HL-60 (cell line): ENCODE data around the gene COG2.

Source experiments
- DNase-seq, 2 experiments: peaks; one replicate each; pipeline ENCODE4 v3.0.0-alpha.2; 2010 to 2020; ENCODE audit warnings: low read depth in 1 of 2, low spot score in 1 of 2
- H3K27ac ChIP-seq: fragments of 250-450 bp; sonication (Bioruptor Pico); replicated peaks from 2 replicates; pipeline ENCODE4 v1.5.1; 2020; ENCODE audit warnings: mild to moderate bottlenecking, moderate library complexity
- H3K27me3 ChIP-seq: fragments of 250-450 bp; sonication (Bioruptor Pico); 2 replicates; pipeline ENCODE4 v1.5.1; 2021; ENCODE audit warnings: mild to moderate bottlenecking, moderate library complexity; ENCODE audit not compliant: insufficient read depth, poor library complexity, severe bottlenecking
- H3K4me3 ChIP-seq: replicated peaks from 2 replicates; pipeline ENCODE4 v1.5.1; 2011; ENCODE audit warnings: mild to moderate bottlenecking, control low read depth, low read length; ENCODE audit not compliant: insufficient read depth
- GABPA ChIP-seq: IDR thresholded peaks from 2 replicates; pipeline ENCODE4 v1.6.1; 2012; ENCODE audit warnings: low read depth
- POLR2AphosphoS5 ChIP-seq: IDR thresholded peaks from 2 replicates; pipeline ENCODE4 v1.6.1; 2012; ENCODE audit warnings: low read depth
- SPI1 ChIP-seq: IDR thresholded peaks from 2 replicates; pipeline ENCODE4 v1.6.1; 2012; ENCODE audit warnings: low read depth, mild to moderate bottlenecking, borderline replicate concordance
- TF ChIP-seq, protein P1 (sequence below): IDR thresholded peaks from one replicate; pipeline ENCODE4 v1.5.1; 2011; ENCODE audit warnings: low read length, control low read depth, inconsistent platforms; ENCODE audit not compliant: insufficient read depth
- TF ChIP-seq, protein P2 (sequence below): IDR thresholded peaks from 2 replicates; pipeline ENCODE4 v1.6.1; 2012; ENCODE audit warnings: low read depth; ENCODE audit not compliant: insufficient replicate concordance

The COG2 gene

DNA sequence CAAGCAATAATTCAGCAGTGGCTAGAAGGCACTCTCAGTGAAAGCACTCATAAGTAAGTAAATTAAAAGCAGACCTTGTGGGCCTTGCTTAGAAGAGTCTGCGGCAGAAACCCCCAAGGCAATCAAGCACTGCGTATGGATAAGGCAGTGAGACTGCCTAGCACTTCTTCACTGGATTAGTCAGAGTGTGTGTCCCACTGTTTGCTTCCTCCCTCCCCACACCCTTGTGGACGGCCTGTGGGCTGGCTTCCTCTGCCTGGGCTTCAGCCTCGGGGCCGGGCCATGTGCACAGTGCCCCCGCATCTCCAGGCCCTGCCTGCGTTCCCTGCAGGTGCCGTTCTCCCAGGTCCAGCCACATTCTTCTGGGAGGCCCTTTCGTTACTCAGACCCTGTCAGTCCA lies 47.8 kb downstream of the COG2 start:
- DNase-seq, result no peak
- Histone ChIP-seq H3K27ac (no peak overlapping the region), H3K27me3 (no peaks in the 10 kb centered on the region), H3K4me3 (no peak overlapping the region)
- TF ChIP-seq, protein P1, sequence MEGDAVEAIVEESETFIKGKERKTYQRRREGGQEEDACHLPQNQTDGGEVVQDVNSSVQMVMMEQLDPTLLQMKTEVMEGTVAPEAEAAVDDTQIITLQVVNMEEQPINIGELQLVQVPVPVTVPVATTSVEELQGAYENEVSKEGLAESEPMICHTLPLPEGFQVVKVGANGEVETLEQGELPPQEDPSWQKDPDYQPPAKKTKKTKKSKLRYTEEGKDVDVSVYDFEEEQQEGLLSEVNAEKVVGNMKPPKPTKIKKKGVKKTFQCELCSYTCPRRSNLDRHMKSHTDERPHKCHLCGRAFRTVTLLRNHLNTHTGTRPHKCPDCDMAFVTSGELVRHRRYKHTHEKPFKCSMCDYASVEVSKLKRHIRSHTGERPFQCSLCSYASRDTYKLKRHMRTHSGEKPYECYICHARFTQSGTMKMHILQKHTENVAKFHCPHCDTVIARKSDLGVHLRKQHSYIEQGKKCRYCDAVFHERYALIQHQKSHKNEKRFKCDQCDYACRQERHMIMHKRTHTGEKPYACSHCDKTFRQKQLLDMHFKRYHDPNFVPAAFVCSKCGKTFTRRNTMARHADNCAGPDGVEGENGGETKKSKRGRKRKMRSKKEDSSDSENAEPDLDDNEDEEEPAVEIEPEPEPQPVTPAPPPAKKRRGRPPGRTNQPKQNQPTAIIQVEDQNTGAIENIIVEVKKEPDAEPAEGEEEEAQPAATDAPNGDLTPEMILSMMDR, result no peak
- TF ChIP-seq SPI1 (no peak), POLR2AphosphoS5 (no peak), GABPA (no peak)
- TF ChIP-seq, protein P2, sequence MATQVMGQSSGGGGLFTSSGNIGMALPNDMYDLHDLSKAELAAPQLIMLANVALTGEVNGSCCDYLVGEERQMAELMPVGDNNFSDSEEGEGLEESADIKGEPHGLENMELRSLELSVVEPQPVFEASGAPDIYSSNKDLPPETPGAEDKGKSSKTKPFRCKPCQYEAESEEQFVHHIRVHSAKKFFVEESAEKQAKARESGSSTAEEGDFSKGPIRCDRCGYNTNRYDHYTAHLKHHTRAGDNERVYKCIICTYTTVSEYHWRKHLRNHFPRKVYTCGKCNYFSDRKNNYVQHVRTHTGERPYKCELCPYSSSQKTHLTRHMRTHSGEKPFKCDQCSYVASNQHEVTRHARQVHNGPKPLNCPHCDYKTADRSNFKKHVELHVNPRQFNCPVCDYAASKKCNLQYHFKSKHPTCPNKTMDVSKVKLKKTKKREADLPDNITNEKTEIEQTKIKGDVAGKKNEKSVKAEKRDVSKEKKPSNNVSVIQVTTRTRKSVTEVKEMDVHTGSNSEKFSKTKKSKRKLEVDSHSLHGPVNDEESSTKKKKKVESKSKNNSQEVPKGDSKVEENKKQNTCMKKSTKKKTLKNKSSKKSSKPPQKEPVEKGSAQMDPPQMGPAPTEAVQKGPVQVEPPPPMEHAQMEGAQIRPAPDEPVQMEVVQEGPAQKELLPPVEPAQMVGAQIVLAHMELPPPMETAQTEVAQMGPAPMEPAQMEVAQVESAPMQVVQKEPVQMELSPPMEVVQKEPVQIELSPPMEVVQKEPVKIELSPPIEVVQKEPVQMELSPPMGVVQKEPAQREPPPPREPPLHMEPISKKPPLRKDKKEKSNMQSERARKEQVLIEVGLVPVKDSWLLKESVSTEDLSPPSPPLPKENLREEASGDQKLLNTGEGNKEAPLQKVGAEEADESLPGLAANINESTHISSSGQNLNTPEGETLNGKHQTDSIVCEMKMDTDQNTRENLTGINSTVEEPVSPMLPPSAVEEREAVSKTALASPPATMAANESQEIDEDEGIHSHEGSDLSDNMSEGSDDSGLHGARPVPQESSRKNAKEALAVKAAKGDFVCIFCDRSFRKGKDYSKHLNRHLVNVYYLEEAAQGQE, result no peak

DNA sequence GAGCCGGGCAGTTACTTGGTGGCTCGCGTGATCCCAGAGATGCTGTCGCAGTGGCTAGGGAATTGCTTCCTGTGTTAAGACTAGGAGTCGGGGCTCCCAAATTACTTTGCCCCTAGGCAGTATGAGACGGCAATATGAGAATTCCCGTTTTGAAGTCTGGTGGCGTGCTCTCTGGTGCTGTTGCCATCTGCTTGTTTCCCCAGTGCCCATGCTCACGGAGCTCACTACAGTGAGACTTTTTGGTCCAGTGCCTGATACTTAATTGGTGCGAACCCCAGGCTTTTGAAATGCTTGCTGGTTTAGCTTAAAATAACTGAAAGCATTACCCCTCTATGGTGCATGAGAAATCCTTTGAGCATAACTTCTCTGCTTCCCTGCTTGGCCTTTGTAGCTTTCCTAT lies 49.3 kb downstream of the COG2 start:
- Histone ChIP-seq H3K4me3 (no peak overlapping the region), H3K27ac (no peak overlapping the region), H3K27me3 (no peaks in the 10 kb centered on the region)
- DNase-seq, result no peak
- TF ChIP-seq, protein P1, result no peak

DNA sequence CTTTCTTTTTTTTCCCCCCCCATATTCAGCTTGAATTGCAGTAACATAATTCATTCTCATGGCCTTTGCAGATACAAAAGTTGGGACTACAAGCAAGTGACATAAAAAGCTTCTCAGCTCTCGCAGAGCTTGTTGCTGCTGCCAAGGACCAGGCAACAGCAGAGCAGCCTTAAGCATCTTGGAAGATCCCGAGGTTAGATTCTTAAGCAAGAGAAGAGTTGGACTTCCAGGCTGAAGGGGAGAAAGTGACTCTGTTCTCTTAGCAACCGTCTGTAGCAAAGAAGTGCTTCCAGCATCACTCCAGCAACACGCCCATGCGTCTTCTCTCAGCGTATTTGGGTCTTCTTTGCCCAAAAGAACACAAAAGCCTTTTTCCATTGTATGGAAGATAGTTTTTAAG lies 50.9 kb downstream of the COG2 start:
- H3K4me3 ChIP-seq, result no peak overlapping the region
- H3K27me3 ChIP-seq, result no peaks in the 10 kb centered on the region
- TF ChIP-seq, protein P2, result no peak
- TF ChIP-seq POLR2AphosphoS5, result no peak
- H3K27ac ChIP-seq, result no peak overlapping the region
- no peak for DNase-seq

DNA sequence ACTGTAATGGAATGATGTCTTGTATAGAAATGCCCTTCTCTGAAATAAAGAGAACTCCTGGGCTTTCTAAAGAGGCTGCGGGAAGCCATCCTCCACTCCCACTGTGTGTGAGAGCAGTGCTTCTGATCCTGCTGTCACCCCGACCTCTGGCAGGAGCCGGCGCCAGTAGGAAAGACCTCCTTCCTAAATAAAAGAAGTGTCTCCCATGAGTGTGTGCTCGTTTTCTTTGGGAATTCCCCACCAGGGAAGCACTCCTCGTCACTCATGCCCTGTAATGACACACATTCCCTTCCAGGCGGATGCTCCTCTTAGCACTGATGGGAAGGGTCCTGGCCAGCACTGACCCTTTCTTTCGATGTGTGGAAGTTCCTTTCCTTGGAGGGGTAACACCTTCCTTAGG lies 51.5 kb downstream of the COG2 start:
- no peak overlapping the region for H3K4me3 ChIP-seq
- TF ChIP-seq GABPA, result no peak
- TF ChIP-seq, protein P2, result no peak
- TF ChIP-seq, protein P1, result no peak
- no peak for TF ChIP-seq SPI1
- no peak for TF ChIP-seq POLR2AphosphoS5
- H3K27ac ChIP-seq, result no peak overlapping the region
- DNase-seq, result no peak
- H3K27me3 ChIP-seq, result no peaks in the 10 kb centered on the region
